GM23248 (cell line): ENCODE measurements around the gene CCL28. TPM values are rescaled to one million over a fixed set of nuclear protein-coding genes. Genes with fewer than 3 reads are reported as not detected.

Experiments used
- DNase-seq: peaks from one replicate; pipeline ENCODE4 v3.0.0-alpha.2; 2015
- H2AFZ ChIP-seq: fragments of 200-600 bp; sonication (generic); 2 replicates; pipeline ENCODE4 v1.6.1; 2016; ENCODE audit warnings: antibody characterized with exemption
- H3F3A ChIP-seq: fragments of 200-600 bp; sonication (generic); 2 replicates; pipeline ENCODE4 v1.6.1; 2016; ENCODE audit warnings: mild to moderate bottlenecking, antibody characterized with exemption, mixed run types; ENCODE audit not compliant: insufficient read depth
- H3K27ac ChIP-seq: fragments of 200-600 bp; sonication (generic); 2 replicates; pipeline ENCODE4 v1.5.1; 2016; ENCODE audit warnings: mild to moderate bottlenecking
- H3K27me3 ChIP-seq: fragments of 200-600 bp; sonication (generic); replicated peaks from 2 replicates; pipeline ENCODE4 v1.6.1; 2016; ENCODE audit warnings: mild to moderate bottlenecking; ENCODE audit not compliant: insufficient read depth
- H3K36me3 ChIP-seq: fragments of 200-600 bp; sonication (generic); 2 replicates; pipeline ENCODE4 v1.6.1; 2016; ENCODE audit warnings: low read depth, mild to moderate bottlenecking
- H3K4me1 ChIP-seq: fragments of 200-600 bp; sonication (generic); 2 replicates; pipeline ENCODE4 v1.6.1; 2016; ENCODE audit warnings: mild to moderate bottlenecking; ENCODE audit not compliant: insufficient read depth
- H3K4me2 ChIP-seq: fragments of 200-600 bp; sonication (generic); one replicate; pipeline ENCODE4 v1.6.1; 2016; ENCODE audit warnings: mild to moderate bottlenecking; ENCODE audit not compliant: unreplicated experiment
- H3K4me3 ChIP-seq: fragments of 200-600 bp; sonication (generic); 2 replicates; pipeline ENCODE4 v1.5.1; 2016; ENCODE audit warnings: mild to moderate bottlenecking
- H3K79me2 ChIP-seq: fragments of 200-600 bp; sonication (generic); 2 replicates; pipeline ENCODE4 v1.6.1; 2016; ENCODE audit warnings: mild to moderate bottlenecking; ENCODE audit not compliant: insufficient read depth
- H3K9ac ChIP-seq: fragments of 200-600 bp; sonication (generic); 2 replicates; pipeline ENCODE4 v1.6.1; 2016; ENCODE audit warnings: mild to moderate bottlenecking
- H3K9me2 ChIP-seq: fragments of 200-600 bp; sonication (generic); 2 replicates; pipeline ENCODE4 v1.6.1; 2016; ENCODE audit warnings: mixed run types, mild to moderate bottlenecking, moderate library complexity; ENCODE audit not compliant: insufficient read depth
- H3K9me3 ChIP-seq: fragments of 200-600 bp; sonication (generic); one replicate; pipeline ENCODE4 v1.6.1; 2017; ENCODE audit warnings: low read depth
- H4K20me1 ChIP-seq: fragments of 200-600 bp; sonication (generic); 2 replicates; pipeline ENCODE4 v1.6.0; 2016; ENCODE audit not compliant: insufficient read depth
- EZH2 ChIP-seq: fragments of 200-600 bp; sonication (generic); IDR thresholded peaks from 2 replicates; pipeline ENCODE4 v1.6.1; 2018; ENCODE audit warnings: antibody characterized with exemption, mild to moderate bottlenecking; ENCODE audit not compliant: insufficient read depth, poor library complexity, severe bottlenecking
- EZH2phosphoT487 ChIP-seq: fragments of 200-600 bp; sonication (generic); IDR thresholded peaks from 2 replicates; pipeline ENCODE4 v1.6.1; 2018; ENCODE audit warnings: antibody characterized with exemption, moderate library complexity, mild to moderate bottlenecking, low read depth; ENCODE audit not compliant: insufficient read depth
- WGBS, 2 experiments: methylation state at CpG; one replicate each; pipeline ENCODE4 v1.1.6; 2015 to 2017; ENCODE audit warnings: low lambda C conversion rate in 2 of 2, low coverage in 1 of 2; ENCODE audit errors: missing lambda C conversion rate in 2 of 2; 5-methylcytosine and 5-hydroxymethylcytosine counted together
- in situ Hi-C: fragments of 300-500 bp; cut with MboI; formaldehyde crosslinking; loops from 2 replicates; pipeline ENCODE4 v1.15.0; 2020
- polyA plus RNA-seq: library from polyadenylated mRNA; unstranded; fragments of >200 nt; fragmentation: Nextera tagmentation; extraction: Ambion mirVana; gene quantifications from 2 replicates; pipeline ENCODE4 v1.2.1, GENCODE V29; 2016
- total RNA-seq: library from RNA; depleted of rRNA; stranded (reverse); fragments of >200 nt; shearing (Covaris generic); gene quantifications from 2 replicates; pipeline ENCODE4 v1.2.3, GENCODE V29; 2014

The CCL28 gene
- total and polyA plus RNA-seq, 2 experiments from 2014 or later, result 1.3 to 1.4 TPM

- H2AFZ ChIP-seq, result no peak overlapping the region
- H3K27ac ChIP-seq, result no peak overlapping the region
- peaks cover 1% of the 10 kb centered on the region; the same call in 1 of the 2 replicates for H3F3A ChIP-seq
- TF ChIP-seq EZH2phosphoT487, result no peak
- no peak for TF ChIP-seq EZH2
- no peak overlapping the region for H3K4me2 ChIP-seq
- DNase-seq, result no peak
- H4K20me1 ChIP-seq, result no peaks in the 10 kb centered on the region
- 7 to 16% methylated on average over 2 of the region's 2 CpGs for WGBS, 2 experiments
- no peaks in the 10 kb centered on the region for H3K9me2 ChIP-seq
- H3K4me1 ChIP-seq, result peaks cover 2% of the 10 kb centered on the region; the same call in 1 of the 2 replicates
- no peaks in the 10 kb centered on the region for H3K36me3 ChIP-seq
- H3K4me3 ChIP-seq, result no peak overlapping the region
- H3K27me3 ChIP-seq, result no peaks in the 10 kb centered on the region
- H3K9me3 ChIP-seq, result no peaks in the 10 kb centered on the region
- no peaks in the 10 kb centered on the region for H3K79me2 ChIP-seq
- in situ Hi-C loops, result no loop called here
- H3K9ac ChIP-seq, result no peak overlapping the region
Measured at GRCh38 chr5:43363445-43364152, 48.6 kb downstream of the CCL28 start.

DNA sequence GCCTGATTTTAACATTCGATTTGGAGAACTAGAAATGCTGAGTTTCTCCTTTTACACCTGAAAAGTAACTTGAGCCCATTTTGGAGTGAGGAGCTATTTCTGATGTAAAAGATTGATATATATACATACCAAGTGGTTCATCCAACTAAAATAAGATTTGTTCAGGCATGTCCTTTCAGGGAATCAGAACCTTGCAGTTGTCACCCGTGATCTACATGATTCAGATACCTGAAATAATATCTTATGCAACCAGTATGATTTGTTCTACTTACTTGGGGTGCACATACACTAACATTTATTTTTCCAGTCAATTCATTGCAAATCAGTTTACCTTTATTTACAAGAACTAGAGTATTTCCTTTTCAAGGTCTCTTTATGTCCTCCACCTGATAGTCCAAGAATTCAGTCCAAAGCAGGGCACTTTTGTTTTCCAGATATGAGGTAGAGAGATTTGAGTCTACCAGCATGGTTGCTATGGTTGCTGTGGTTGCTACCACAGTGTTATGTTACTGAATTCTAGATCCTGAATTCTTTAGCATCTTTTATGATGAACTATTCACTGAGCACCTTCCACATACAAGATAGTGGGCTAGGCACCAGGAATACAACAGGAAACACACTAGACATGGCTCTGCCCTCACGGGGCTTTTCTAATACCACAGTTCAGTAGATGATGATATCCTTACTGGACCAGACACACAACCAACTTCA lies 49.3 kb downstream of the CCL28 start:
- WGBS, 2 experiments, result 31 to 40% methylated on average over 3 of the region's 3 CpGs
- H3K9me2 ChIP-seq, result no peaks in the 10 kb centered on the region
- no peaks in the 10 kb centered on the region for H3K9me3 ChIP-seq
- H4K20me1 ChIP-seq, result no peaks in the 10 kb centered on the region
- no peak overlapping the region for H3K4me2 ChIP-seq
- H3F3A ChIP-seq, result no peaks in the 10 kb centered on the region
- no peak overlapping the region for H3K27ac ChIP-seq
- H3K4me3 ChIP-seq, result no peak overlapping the region
- no peaks in the 10 kb centered on the region for H3K4me1 ChIP-seq
- H3K79me2 ChIP-seq, result no peaks in the 10 kb centered on the region
- in situ Hi-C loops, result no loop called here
- no peak for TF ChIP-seq EZH2phosphoT487
- H3K9ac ChIP-seq, result no peak overlapping the region
- no peak overlapping the region for H2AFZ ChIP-seq
- H3K36me3 ChIP-seq, result no peaks in the 10 kb centered on the region
- DNase-seq, result no peak
- H3K27me3 ChIP-seq, result no peaks in the 10 kb centered on the region

DNA sequence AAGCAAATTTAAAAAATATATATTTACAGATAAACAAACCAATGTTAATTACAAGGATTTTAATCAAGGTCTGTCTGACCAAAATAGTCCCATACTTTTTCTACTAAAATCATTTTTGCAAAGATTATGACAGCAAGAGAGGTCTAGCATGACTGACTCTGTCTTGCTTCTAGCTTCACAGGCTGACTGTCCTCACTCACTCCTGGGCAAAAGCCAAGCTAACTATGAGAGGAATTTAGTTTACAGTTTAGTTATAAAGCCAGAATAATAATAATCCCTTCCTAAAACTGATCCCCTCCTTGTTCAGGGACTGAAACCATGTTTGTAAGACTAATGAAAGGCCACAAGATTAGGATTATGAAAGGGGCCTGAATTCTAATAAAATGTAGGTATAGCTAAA lies 53.5 kb downstream of the CCL28 start:
- Histone ChIP-seq H3K4me3 (no peak overlapping the region), H4K20me1 (no peaks in the 10 kb centered on the region), H3K9ac (no peak overlapping the region), H2AFZ (no peak overlapping the region), H3K27me3 (no peaks in the 10 kb centered on the region), H3K9me2 (no peaks in the 10 kb centered on the region), H3F3A (no peaks in the 10 kb centered on the region), H3K4me1 (no peaks in the 10 kb centered on the region), H3K27ac (no peak overlapping the region), H3K79me2 (no peaks in the 10 kb centered on the region), H3K4me2 (no peak overlapping the region), H3K9me3 (no peaks in the 10 kb centered on the region), H3K36me3 (no peaks in the 10 kb centered on the region)
- in situ Hi-C loops, result no loop called here
- DNase-seq, result no peak
- no peak for TF ChIP-seq EZH2
- no peak for TF ChIP-seq EZH2phosphoT487

- DNase-seq, result no peak
- no peaks in the 10 kb centered on the region for H3K27me3 ChIP-seq
- no peak overlapping the region for H3K4me3 ChIP-seq
- 17 to 27% methylated on average over 3 of the region's 3 CpGs for whole genome bisulfite sequencing, 2 experiments
- H3K9ac ChIP-seq, result no peak overlapping the region
- no peak overlapping the region for H3K4me2 ChIP-seq
- TF ChIP-seq EZH2phosphoT487 (no peak), EZH2 (no peak)
- in situ Hi-C loops, result no loop called here
- no peaks in the 10 kb centered on the region for H3K9me2 ChIP-seq
- no peaks in the 10 kb centered on the region for H3K4me1 ChIP-seq
- H3F3A ChIP-seq, result no peaks in the 10 kb centered on the region
- H3K79me2 ChIP-seq, result no peaks in the 10 kb centered on the region
- H3K9me3 ChIP-seq, result no peaks in the 10 kb centered on the region
- no peaks in the 10 kb centered on the region for H4K20me1 ChIP-seq
- H3K36me3 ChIP-seq, result no peaks in the 10 kb centered on the region
- H2AFZ ChIP-seq, result no peak overlapping the region
- no peak overlapping the region for H3K27ac ChIP-seq
Measured at GRCh38 chr5:43358301-43358700, 53.9 kb downstream of the CCL28 start.
